MM.1S (cell line): ENCODE measurements around the gene DIP2C.

ENCODE experiments used
- EZH2 ChIP-seq: fragments of 300-600 bp; sonication (generic); optimal IDR thresholded peaks from 2 replicates; pipeline ENCODE3; 2017; ENCODE audit warnings: low read depth, mild to moderate bottlenecking, antibody characterized with exemption, low read length, mixed read lengths
- EZH2phosphoT487 ChIP-seq: fragments of 300-600 bp; sonication (generic); IDR thresholded peaks from 2 replicates; pipeline ENCODE4 v1.6.1; 2018; ENCODE audit warnings: antibody characterized with exemption, low read length
- TF ChIP-seq, protein P1 (sequence below): fragments of 300-600 bp; sonication (generic); IDR thresholded peaks from 2 replicates; pipeline ENCODE4 v1.5.1; 2016; ENCODE audit warnings: antibody characterized with exemption, low read length, mixed read lengths

DNA sequence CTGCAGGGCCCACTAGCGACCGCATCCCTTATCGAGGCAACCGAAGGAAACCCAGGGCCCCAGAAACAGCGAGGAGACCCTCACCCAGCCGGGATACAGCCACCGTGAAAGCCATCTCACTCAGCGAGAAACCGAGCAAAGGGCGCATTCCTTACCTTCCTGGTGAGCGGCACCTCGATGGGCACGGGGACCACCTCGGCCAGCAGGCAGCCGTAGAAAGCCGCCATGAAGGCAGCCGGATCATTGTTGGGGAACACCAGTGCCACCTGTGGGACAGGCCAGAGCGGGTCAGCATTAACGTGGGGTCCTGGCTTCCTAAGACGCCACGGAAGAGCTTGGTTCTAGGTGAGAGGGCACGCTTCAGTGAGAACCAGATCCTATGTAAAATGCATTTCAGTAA lies 290.5 kb downstream of the DIP2C start:
- TF ChIP-seq, protein P1, sequence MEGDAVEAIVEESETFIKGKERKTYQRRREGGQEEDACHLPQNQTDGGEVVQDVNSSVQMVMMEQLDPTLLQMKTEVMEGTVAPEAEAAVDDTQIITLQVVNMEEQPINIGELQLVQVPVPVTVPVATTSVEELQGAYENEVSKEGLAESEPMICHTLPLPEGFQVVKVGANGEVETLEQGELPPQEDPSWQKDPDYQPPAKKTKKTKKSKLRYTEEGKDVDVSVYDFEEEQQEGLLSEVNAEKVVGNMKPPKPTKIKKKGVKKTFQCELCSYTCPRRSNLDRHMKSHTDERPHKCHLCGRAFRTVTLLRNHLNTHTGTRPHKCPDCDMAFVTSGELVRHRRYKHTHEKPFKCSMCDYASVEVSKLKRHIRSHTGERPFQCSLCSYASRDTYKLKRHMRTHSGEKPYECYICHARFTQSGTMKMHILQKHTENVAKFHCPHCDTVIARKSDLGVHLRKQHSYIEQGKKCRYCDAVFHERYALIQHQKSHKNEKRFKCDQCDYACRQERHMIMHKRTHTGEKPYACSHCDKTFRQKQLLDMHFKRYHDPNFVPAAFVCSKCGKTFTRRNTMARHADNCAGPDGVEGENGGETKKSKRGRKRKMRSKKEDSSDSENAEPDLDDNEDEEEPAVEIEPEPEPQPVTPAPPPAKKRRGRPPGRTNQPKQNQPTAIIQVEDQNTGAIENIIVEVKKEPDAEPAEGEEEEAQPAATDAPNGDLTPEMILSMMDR, result no peak
- TF ChIP-seq EZH2, result no peak
- TF ChIP-seq EZH2phosphoT487, result no peak
